Measurements from ENCODE around the gene CCKAR. TPM values are rescaled to one million over a fixed set of nuclear protein-coding genes. Genes with fewer than 3 reads are reported as not detected.

The CCKAR gene
- polyA plus RNA-seq, 3 donors, result not detected

DNA sequence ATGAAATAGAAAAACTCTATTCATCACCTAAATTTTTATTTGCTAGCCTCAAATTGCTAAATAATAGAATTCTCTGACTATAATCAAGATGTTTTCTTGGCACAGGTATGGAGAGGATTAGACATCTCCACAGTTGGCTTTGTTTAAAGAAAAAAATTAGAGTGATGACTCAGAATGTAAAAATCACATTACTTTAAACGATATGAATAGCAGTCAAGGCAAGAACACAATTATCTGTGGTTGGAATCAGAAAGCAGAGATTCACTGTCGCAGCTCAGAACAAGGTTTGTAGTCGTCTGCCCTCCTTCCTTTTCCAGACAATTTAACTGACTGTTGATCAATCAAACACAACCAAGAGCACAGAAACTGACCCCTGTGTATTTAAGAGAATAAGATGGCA lies 32.2 kb upstream of the CCKAR start:
- H3K27me3 Mint-ChIP-seq (ENCODE audit: low read depth in 3 of 3), result peaks cover 0 to 15% (median 10%) of the 10 kb centered on the region in 3 donors
- no peaks in the 10 kb centered on the region for H3K4me1 Mint-ChIP-seq
- H3K27ac Mint-ChIP-seq, result no peak overlapping the region
- no peaks in the 10 kb centered on the region for H3K79me2 ChIP-seq (ENCODE audit: insufficient read depth, low read length)
- H4K20me1 ChIP-seq (ENCODE audit: insufficient read depth, low read length), result no peaks in the 10 kb centered on the region
- no peak overlapping the region for H3K4me3 ChIP-seq (replicated peaks in 1 of 3; ENCODE audit: low read depth in 2 of 3, low read length in 3 of 3)
- H3K4me3 Mint-ChIP-seq, result no peak overlapping the region
- no peak overlapping the region for H2AFZ ChIP-seq (ENCODE audit: insufficient read depth, low read depth, low read length, poor library complexity, severe bottlenecking)
- H3K4me2 ChIP-seq (replicated peaks; ENCODE audit: extremely low read depth, low read length, poor library complexity, severe bottlenecking), result no peak overlapping the region
- H3K36me3 Mint-ChIP-seq, result no peaks in the 10 kb centered on the region
- H3K4me1 ChIP-seq (ENCODE audit: control insufficient read depth in 1 of 2, insufficient read depth in 2 of 2, low read length in 2 of 2), result no peaks in the 10 kb centered on the region
- no peak overlapping the region for H3K27ac ChIP-seq (ENCODE audit: low read depth in 1 of 2, low read length in 2 of 2)
- H3K9me3 ChIP-seq (replicated peaks in 1 of 2; ENCODE audit: control insufficient read depth in 1 of 2, insufficient read depth in 1 of 2, low read length in 2 of 2), result no peaks in the 10 kb centered on the region
- WGBS (ENCODE audit: insufficient coverage), result 100% methylated on average over 1 of the region's 3 CpGs
- no peak for DNase-seq
- TF ChIP-seq, protein P1, sequence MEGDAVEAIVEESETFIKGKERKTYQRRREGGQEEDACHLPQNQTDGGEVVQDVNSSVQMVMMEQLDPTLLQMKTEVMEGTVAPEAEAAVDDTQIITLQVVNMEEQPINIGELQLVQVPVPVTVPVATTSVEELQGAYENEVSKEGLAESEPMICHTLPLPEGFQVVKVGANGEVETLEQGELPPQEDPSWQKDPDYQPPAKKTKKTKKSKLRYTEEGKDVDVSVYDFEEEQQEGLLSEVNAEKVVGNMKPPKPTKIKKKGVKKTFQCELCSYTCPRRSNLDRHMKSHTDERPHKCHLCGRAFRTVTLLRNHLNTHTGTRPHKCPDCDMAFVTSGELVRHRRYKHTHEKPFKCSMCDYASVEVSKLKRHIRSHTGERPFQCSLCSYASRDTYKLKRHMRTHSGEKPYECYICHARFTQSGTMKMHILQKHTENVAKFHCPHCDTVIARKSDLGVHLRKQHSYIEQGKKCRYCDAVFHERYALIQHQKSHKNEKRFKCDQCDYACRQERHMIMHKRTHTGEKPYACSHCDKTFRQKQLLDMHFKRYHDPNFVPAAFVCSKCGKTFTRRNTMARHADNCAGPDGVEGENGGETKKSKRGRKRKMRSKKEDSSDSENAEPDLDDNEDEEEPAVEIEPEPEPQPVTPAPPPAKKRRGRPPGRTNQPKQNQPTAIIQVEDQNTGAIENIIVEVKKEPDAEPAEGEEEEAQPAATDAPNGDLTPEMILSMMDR (IDR thresholded peaks at IDR 0.05), result no peak
- no peak overlapping the region for H3K9ac ChIP-seq (ENCODE audit: insufficient read depth, low read length, poor library complexity, severe bottlenecking)
- H3K36me3 ChIP-seq (replicated peaks in 1 of 2; ENCODE audit: control insufficient read depth in 1 of 2, insufficient read depth in 2 of 2, low read length in 2 of 2), result no peaks in the 10 kb centered on the region
- intact Hi-C loops (cut with micrococcal nuclease), result no loop called here
- H3K27me3 ChIP-seq (ENCODE audit: control insufficient read depth in 2 of 2, insufficient read depth in 2 of 2, low read length in 2 of 2), result no peaks in the 10 kb centered on the region
- peaks cover 0 to 1% (median 0%) of the 10 kb centered on the region in 7 donors for H3K9me3 Mint-ChIP-seq

DNA sequence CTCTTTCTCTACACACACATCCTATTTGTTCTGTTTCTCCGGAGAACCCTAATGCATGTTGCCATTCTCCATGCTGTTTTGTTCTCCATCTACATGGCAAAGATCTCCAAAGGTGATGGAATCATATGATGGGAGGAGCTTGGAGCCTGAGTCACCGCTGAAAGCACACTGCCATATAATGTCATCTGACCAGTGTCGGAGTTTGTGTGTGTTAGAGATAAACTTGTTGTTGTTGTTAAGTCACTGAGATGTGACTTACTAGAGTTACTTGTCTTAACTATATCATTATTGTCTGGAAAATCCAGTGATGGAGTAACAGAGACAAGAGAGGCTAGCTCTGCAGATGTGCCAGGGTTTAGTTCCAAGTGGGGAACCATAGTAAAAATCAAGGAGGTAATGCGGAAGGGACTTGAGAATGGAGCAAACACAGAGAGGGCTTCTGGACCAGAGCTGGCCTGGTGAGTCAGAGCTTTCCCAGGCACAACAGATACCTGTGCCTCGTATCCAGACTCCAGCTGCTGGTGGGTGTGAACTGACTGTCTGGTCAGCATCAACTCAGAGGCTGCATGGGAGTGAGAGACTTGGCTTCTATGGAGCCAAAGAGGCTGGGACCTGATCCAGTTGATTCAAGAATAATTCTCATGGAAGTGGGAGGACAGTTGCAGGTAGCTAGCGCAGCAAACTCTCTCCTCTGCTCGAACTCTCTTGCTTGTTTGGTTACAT lies 30.6 kb upstream of the CCKAR start:
- Histone ChIP-seq H3K9me3 (replicated peaks in 1 of 2; ENCODE audit: control insufficient read depth in 1 of 2, insufficient read depth in 1 of 2, low read length in 2 of 2) (no peaks in the 10 kb centered on the region), H3K36me3 (replicated peaks in 1 of 2; ENCODE audit: control insufficient read depth in 1 of 2, insufficient read depth in 2 of 2, low read length in 2 of 2) (no peaks in the 10 kb centered on the region), H3K4me3 (replicated peaks in 1 of 3; ENCODE audit: low read depth in 2 of 3, low read length in 3 of 3) (no peak overlapping the region), H3K27me3 (ENCODE audit: control insufficient read depth in 2 of 2, insufficient read depth in 2 of 2, low read length in 2 of 2) (no peaks in the 10 kb centered on the region), H3K9ac (ENCODE audit: insufficient read depth, low read length, poor library complexity, severe bottlenecking) (no peak overlapping the region), H3K4me2 (replicated peaks; ENCODE audit: extremely low read depth, low read length, poor library complexity, severe bottlenecking) (no peak overlapping the region), H3K79me2 (ENCODE audit: insufficient read depth, low read length) (no peaks in the 10 kb centered on the region), H3K27ac (ENCODE audit: low read depth in 1 of 2, low read length in 2 of 2) (no peak overlapping the region), H4K20me1 (ENCODE audit: insufficient read depth, low read length) (no peaks in the 10 kb centered on the region), H2AFZ (ENCODE audit: insufficient read depth, low read depth, low read length, poor library complexity, severe bottlenecking) (no peak overlapping the region), H3K4me1 (ENCODE audit: control insufficient read depth in 1 of 2, insufficient read depth in 2 of 2, low read length in 2 of 2) (no peaks in the 10 kb centered on the region)
- intact Hi-C loops (cut with micrococcal nuclease), result no loop called here
- no peak for DNase-seq
- Mint-ChIP-seq H3K36me3 (no peaks in the 10 kb centered on the region), H3K9me3 (peaks cover 0 to 1% (median 0%) of the 10 kb centered on the region in 7 donors), H3K4me1 (no peaks in the 10 kb centered on the region), H3K27ac (no peak overlapping the region), H3K27me3 (ENCODE audit: low read depth in 3 of 3) (peaks cover 0 to 12% (median 10%) of the 10 kb centered on the region in 3 donors), H3K4me3 (no peak overlapping the region)
- TF ChIP-seq, protein P1 (IDR thresholded peaks at IDR 0.05), result no peak
- WGBS (ENCODE audit: insufficient coverage), result 95% methylated on average over 3 of the region's 7 CpGs

Measured in CD14-positive monocyte (primary cell).